ENCODE results near the gene RALGPS1. TPM values are rescaled to one million over a fixed set of nuclear protein-coding genes. Genes with fewer than 3 reads are reported as not detected.

The RALGPS1 gene
- total RNA-seq, 1 donor from 2014 or later, result 11.9 TPM

GRCh38 chr9:127263237-127263636, 348.7 kb downstream of the RALGPS1 start:
- DNase-seq, result no peak

GRCh38 chr9:127263664-127264063, 349.1 kb downstream of the RALGPS1 start:
- no peak for DNase-seq

- no peak for DNase-seq
Measured at GRCh38 chr9:127264462-127265219, 350.1 kb downstream of the RALGPS1 start, which contains the start of gene GARNL3. GARNL3 (plus strand) TSS chr9:127264774; CDS start chr9:127264878, 104 bp downstream.

GRCh38 chr9:127267793-127268525, 353.4 kb downstream of the RALGPS1 start:
- DNase-seq, result no peak

- DNase-seq, result no peak
Measured at GRCh38 chr9:127269449-127269848, 354.9 kb downstream of the RALGPS1 start.

Other genes with a start within 250 kb of the RALGPS1 start
- gene ZBTB43, start 109.7 kb upstream of the RALGPS1 start, total RNA-seq, result 14.8 TPM
- gene ZBTB34, start 54.1 kb upstream of the RALGPS1 start, total RNA-seq, result 19.3 TPM
- 38.3 TPM for gene ANGPTL2, start 207.9 kb downstream of the RALGPS1 start, total RNA-seq